C4-2B (cell line): ENCODE data around the gene HAGH.

ENCODE experiments used
- CTCF ChIP-seq: fragments of 450-650 bp; conservative IDR thresholded peaks from 2 replicates; pipeline ENCODE4 v1.5.1; 2017; ENCODE audit warnings: mild to moderate bottlenecking
- ZFX ChIP-seq: fragments of 450-650 bp; IDR thresholded peaks from 2 replicates; pipeline ENCODE4 v1.6.1; 2017

- TF ChIP-seq CTCF (no peak), ZFX (no peak)
Measured at GRCh38 chr16:1845985-1846384, 19.4 kb upstream of the HAGH start.
